ENCODE data around the gene PLOD1.

PLOD1 gene

GRCh38 chr1:11979851-11980675, 45.5 kb downstream of the PLOD1 start, which contains the start of gene MFN2:
Gene MFN2 (plus strand): TSS chr1:11980444. CDS start chr1:11989169, 8,725 bp downstream.
- peak; percentile 96 to 97 (median 97) for DNase-seq

GRCh38 chr1:11980676-11980972, 46.1 kb downstream of the PLOD1 start:
- DNase-seq, result no peak

DNA sequence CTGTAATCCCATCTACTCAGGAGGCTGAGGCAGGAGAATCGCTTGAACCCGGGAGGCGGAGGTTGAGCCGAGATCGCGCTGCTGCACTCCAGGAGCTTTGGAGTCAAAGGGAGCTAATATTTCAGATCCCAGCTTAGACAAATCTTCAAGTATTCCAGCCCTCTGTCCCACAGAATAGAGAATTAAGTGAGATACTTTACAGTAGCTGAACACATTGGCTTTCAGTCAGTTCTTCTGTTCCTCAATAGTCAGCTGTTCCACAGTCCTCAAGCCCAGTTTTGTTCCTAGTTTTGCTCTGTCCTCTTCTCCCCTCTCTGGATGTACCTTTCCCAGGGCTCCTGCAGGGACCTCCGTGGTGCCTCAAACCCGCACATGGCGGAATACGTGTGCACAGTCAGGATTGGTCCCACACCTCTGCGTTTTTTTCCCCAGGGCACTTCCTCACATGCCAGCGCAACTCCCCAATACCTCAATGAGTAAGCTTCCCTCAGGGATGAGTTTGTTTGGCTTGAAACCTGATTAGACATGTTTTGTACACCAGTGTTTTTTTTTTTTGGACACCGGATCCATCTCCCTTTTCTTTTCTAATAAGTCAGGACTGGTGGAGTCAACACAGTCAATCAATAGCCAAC, 47.0 kb downstream of the PLOD1 start:
- no peak for DNase-seq

GRCh38 chr1:11982010-11982392, 47.5 kb downstream of the PLOD1 start:
- peak in 1 of 3 donors; percentile 39 for DNase-seq

DNA sequence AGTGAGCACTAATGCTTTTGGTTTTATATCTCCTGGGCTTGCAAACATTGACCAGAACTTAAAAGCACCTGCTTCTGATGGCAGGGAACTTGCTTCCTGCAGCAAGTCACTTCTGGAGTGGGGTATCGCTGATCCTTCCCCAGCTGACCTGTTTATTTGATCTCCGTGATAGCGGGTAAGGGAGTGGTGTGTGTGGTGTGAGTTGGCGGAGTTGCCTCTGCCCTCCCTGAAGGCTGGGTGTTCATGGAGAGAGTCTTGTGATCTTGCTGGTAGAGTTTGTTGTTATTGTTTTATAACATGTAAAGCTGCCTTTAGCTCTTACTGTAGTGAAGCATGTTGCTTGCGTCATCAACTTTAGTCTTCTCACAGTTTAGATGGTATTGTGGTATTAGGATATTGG, 49.6 kb downstream of the PLOD1 start:
- no peak for DNase-seq

DNA sequence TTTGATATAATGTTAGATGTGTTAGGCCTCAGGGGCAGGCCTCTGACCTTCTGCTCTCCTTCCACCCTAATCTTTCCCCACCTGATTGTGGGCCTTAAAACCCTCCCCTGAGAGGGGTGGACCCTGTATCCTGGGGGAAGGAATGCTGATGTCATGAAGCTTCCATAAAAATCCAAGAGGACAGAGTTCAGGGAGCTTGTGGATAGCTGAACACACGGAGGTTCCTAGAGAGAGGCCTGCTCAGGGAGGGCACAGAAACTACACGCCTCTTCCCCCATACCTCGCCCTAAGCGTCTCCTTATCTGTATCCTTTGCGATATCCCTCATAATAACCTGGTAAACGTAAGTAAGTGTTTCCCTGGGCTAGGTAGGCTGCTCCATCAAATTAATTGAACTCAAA, 50.1 kb downstream of the PLOD1 start:
- DNase-seq, result no peak

DNA sequence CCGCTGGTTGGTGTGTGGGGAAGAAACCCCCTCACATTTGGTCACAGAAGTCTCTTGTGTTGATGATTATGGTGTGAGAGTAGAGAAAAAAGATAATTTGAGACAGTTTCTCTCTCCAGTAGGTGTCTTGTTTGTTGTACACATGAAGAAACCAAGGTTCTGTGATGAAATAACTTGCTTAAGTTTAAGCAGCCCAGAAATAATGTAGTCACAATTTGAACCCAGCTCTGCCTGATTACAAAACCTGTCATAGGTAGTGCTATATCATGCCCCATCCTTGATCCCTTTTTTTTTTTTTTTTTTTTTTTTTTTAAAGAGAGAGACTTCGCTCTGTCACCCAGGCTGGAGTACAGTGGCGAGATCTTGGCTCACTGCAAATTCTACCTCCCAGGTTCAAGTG, 50.7 kb downstream of the PLOD1 start:
- no peak for DNase-seq

GRCh38 chr1:11985851-11986250, 51.3 kb downstream of the PLOD1 start:
- peak; percentile 42 to 81 (median 64) for DNase-seq

DNA sequence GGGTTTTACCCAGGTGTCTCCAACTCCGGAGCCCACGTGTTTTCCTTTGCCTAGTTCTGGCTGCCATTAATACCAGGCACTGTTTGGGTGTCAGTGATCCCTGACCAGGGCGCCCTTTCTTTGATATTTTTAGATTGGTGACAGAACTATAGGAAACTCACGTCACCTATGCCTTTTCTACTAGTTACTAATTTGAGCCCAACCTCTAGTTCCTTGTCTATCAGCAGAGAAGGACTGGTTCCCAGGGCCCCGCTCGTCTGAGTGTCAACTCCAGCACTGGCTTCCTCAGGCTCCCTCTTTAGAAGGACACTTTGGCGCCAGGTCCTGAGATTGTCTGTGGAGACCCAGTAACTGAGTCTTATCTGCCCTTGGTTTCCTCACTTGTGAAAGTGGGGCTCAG, 55.2 kb downstream of the PLOD1 start:
- no peak for DNase-seq

- DNase-seq, result no peak
Observed at GRCh38 chr1:11990303-11991032, 56.0 kb downstream of the PLOD1 start.

DNA sequence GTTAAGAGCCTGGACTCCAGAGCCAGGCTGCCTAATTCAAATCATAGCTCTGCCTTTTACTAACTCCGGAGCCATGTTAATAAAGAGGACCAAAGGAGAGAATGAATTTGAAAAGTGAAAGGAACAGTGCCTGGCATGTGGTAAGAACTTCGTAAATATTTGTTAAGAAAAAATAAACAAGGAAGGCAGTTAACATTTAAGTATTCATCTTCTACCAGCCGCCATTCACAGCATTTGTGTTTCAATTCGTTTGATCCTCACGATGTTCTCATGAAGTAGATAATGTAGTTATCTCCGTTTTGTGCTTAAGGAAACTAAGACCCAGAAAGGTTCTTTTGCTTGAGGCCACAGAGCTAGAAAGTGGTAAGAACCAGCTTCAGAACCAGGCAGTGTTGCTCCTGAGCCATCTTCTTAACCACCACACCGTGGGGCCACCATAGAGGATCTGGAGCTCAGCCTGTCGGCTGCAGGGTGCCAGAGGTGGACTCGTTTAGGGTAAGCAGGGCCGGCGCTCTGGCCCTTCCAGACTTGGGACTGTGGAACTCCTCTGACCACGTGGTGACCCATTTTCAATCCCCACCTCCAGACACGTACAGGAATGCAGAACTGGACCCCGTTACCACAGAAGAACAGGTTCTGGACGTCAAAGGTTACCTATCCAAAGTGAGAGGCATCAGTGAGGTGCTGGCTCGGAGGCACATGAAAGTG, 57.6 kb downstream of the PLOD1 start:
- DNase-seq, result no peak

- no peak for DNase-seq
Observed at GRCh38 chr1:11997081-11997850, 62.7 kb downstream of the PLOD1 start.

DNA sequence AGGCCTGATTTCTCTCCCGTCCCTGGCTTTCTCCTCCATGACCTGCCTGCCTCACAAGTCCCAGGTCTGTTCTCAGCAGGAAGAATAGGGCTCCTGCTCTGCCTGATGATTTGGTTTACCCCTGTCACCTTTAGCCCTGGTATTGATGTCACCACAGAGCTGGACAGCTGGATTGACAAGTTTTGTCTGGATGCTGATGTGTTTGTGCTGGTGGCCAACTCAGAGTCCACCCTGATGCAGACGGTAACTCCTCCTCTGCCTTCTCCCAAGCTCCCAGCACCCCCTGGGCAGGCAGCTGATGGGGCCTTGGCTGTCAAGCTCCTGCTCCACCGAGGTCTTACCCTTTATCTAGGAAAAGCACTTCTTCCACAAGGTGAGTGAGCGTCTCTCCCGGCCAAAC, 64.1 kb downstream of the PLOD1 start:
- DNase-seq, result no peak

DNA sequence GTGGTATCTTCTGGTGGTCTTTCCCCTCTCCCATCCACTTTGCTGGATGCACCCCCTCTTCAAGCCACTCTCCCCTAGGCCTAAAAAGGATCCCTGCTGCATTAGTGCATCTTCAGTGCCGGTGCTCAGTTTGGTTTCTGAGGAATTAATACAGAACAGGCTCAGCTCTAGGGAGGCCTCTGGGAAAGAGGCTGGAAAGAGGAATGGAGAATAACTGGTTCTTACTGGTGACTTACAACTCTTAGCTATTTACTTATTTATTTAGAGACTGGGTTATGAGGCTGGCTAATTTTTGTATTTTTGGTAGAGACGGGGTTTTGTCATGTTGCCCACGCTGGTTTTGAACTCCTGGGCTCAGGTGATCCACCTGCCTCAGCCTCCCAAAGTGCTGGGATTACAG, 64.7 kb downstream of the PLOD1 start:
- DNase-seq, result no peak

- peak; percentile 56 to 79 (median 59) for DNase-seq
Observed at GRCh38 chr1:12001249-12001917, 66.9 kb downstream of the PLOD1 start.

GRCh38 chr1:12001996-12002493, 67.5 kb downstream of the PLOD1 start:
- no peak for DNase-seq

DNA sequence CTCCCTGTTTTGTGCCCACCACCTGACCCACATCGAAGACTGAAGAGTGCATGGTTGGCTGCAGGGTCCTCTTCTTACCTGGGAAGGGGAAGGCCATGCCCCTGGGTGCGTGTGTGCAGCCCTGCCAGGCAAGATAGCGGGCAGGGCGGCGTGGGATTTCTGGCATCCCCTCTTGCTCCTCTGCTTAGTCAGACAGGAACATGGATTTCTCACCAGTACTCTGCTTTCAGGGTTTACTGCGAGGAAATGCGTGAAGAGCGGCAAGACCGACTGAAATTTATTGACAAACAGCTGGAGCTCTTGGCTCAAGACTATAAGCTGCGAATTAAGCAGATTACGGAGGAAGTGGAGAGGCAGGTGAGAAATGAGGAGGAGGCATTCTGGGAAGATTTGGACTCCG, 69.2 kb downstream of the PLOD1 start:
- DNase-seq, result no peak

- no peak for DNase-seq
Observed at GRCh38 chr1:12005488-12006166, 71.1 kb downstream of the PLOD1 start.

DNA sequence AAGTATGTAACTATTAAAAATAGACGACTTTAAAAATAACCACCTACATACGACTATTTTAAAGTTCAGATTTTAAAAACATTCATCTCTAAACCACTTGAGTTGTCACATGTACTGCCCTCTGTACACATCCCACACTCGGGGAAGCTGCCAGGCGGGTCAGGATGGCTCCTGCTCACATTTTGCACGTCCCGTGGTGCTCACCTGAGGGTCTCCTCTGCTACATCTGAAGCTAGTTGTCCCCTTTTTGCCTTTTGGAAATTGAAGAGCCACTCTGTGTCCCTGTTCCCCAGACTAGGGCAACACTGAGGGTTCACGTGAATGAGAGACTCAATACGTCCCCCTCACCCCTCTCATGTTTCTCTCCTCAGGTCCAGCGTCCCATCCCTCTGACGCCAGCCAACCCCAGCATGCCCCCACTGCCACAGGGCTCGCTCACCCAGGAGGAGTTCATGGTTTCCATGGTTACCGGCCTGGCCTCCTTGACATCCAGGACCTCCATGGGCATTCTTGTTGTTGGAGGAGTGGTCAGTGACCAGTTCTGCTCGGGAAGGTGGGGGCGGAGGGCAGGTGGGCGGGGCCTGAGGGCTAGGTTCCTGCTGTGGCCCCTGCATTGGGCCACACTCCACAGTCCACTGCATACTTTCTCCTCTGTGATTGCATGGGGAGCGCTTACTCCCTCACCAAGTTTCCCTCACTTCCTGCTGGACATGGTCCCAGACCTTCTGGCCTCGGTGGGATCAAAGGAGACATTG, 71.8 kb downstream of the PLOD1 start:
- DNase-seq, result peak in 1 of 3 donors; percentile 8

DNA sequence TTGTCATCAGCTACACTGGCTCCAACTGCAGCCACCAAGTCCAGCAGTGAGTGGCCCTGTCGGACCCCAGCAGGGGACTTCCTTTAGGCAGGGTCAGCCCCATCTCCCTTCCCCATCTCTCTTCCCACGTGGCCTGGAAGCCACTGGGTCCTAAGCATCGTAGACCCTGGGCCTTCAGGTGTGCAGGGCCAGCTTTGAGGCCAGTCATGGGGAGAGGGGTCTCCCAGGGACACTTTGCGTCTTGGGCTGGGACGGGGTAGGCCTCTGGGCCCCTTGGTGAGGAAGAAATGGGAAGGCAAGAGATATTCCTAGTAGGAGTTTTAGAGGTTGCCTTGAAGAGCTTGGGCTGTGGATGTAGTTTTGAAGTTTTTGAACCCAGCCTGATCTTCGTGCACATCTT, 72.7 kb downstream of the PLOD1 start:
- DNase-seq, result no peak

All from suppressor macrophage treated with lipopolysaccharide for 1 hour (primary cell).